Osteoblast (primary cell): Measurements from ENCODE around the gene UBL7. TPM values are rescaled to one million over a fixed set of nuclear protein-coding genes. Genes with fewer than 3 reads are reported as not detected.
"Not testable (repeated sequence)": the region's sequence is repeated elsewhere in the genome, so short reads cannot be mapped to it uniquely, and the experiment has no call there.

Experiments used
- DNase-seq: peaks from one replicate; pipeline ENCODE4 v3.0.0; 2011; ENCODE audit warnings: low spot score, mixed read lengths; ENCODE audit not compliant: insufficient read length; ENCODE audit errors: missing footprints
- H2AFZ ChIP-seq: 2 replicates; pipeline ENCODE4 v1.6.0; 2011; ENCODE audit warnings: mild to moderate bottlenecking, low read length
- H3K27ac ChIP-seq: 2 replicates; pipeline ENCODE4 v1.5.1; 2011; ENCODE audit warnings: mild to moderate bottlenecking, low read depth, low read length, moderate library complexity
- H3K27me3 ChIP-seq: 2 replicates; pipeline ENCODE4 v1.6.0; 2012; ENCODE audit warnings: mild to moderate bottlenecking, control low read depth, inconsistent platforms, low read length, moderate library complexity; ENCODE audit not compliant: insufficient read depth
- H3K36me3 ChIP-seq: 2 replicates; pipeline ENCODE4 v1.5.1; 2011; ENCODE audit warnings: mild to moderate bottlenecking, low read length, control low read depth, moderate library complexity; ENCODE audit not compliant: insufficient read depth
- H3K4me1 ChIP-seq: 2 replicates; pipeline ENCODE4 v1.5.1; 2011; ENCODE audit warnings: mild to moderate bottlenecking, low read length, control low read depth, moderate library complexity; ENCODE audit not compliant: insufficient read depth
- H3K4me2 ChIP-seq: 2 replicates; pipeline ENCODE4 v1.6.0; 2011; ENCODE audit warnings: mild to moderate bottlenecking, low read length; ENCODE audit not compliant: insufficient read depth
- H3K4me3 ChIP-seq: fragments of 200-600 bp; sonication (generic); 3 replicates; pipeline ENCODE4 v1.5.1; 2012; ENCODE audit warnings: mild to moderate bottlenecking, low read length, inconsistent platforms; ENCODE audit not compliant: insufficient read depth
- H3K79me2 ChIP-seq: 2 replicates; pipeline ENCODE4 v1.6.0; 2012; ENCODE audit warnings: mild to moderate bottlenecking, low read length, control low read depth, inconsistent platforms; ENCODE audit not compliant: insufficient read depth
- H3K9me3 ChIP-seq: 2 replicates; pipeline ENCODE4 v1.5.1; 2011; ENCODE audit warnings: low read depth, low read length, control low read depth
- H4K20me1 ChIP-seq: 2 replicates; pipeline ENCODE4 v1.6.0; 2012; ENCODE audit warnings: mild to moderate bottlenecking, low read length, control low read depth; ENCODE audit not compliant: insufficient read depth
- CTCF ChIP-seq: IDR thresholded peaks from 2 replicates; pipeline ENCODE4 v1.5.1; 2011; ENCODE audit warnings: mild to moderate bottlenecking, low read depth, low read length, moderate library complexity; ENCODE audit errors: extremely low read depth
- total RNA-seq: library from RNA; depleted of rRNA; stranded (reverse); fragments of >200 nt; gene quantifications from 2 replicates; pipeline ENCODE4 v1.2.3, GENCODE V29; 2012

Gene UBL7
- total RNA-seq, 1 donor: 39.8 TPM

- Histone ChIP-seq H3K27me3 (no peaks in the 10 kb centered on the region), H3K4me2 (no peak overlapping the region), H3K36me3 (peaks cover 7% of the 10 kb centered on the region), H2AFZ (no peak overlapping the region), H3K27ac (no peak overlapping the region), H3K4me1 (peaks cover 20% of the 10 kb centered on the region), H3K79me2 (peaks cover 16% of the 10 kb centered on the region), H3K9me3 (no peaks in the 10 kb centered on the region), H4K20me1 (no peaks in the 10 kb centered on the region), H3K4me3 (no peak overlapping the region)
- TF ChIP-seq CTCF: no peak
- DNase-seq: peak; percentile 88
Observed at GRCh38 chr15:74458473-74458872, 2.5 kb downstream of the UBL7 start.

GRCh38 chr15:74457036-74457435 lies 3.9 kb downstream of the UBL7 start:
- not testable (repeated sequence) for H3K27me3 ChIP-seq, H2AFZ ChIP-seq, H4K20me1 ChIP-seq, H3K4me3 ChIP-seq, H3K27ac ChIP-seq, H3K4me2 ChIP-seq, DNase-seq, H3K9me3 ChIP-seq
- peaks cover 20% of the 10 kb centered on the region for H3K4me1 ChIP-seq
- H3K79me2 ChIP-seq: peaks cover 12% of the 10 kb centered on the region
- H3K36me3 ChIP-seq: peaks cover 11% of the 10 kb centered on the region

DNA sequence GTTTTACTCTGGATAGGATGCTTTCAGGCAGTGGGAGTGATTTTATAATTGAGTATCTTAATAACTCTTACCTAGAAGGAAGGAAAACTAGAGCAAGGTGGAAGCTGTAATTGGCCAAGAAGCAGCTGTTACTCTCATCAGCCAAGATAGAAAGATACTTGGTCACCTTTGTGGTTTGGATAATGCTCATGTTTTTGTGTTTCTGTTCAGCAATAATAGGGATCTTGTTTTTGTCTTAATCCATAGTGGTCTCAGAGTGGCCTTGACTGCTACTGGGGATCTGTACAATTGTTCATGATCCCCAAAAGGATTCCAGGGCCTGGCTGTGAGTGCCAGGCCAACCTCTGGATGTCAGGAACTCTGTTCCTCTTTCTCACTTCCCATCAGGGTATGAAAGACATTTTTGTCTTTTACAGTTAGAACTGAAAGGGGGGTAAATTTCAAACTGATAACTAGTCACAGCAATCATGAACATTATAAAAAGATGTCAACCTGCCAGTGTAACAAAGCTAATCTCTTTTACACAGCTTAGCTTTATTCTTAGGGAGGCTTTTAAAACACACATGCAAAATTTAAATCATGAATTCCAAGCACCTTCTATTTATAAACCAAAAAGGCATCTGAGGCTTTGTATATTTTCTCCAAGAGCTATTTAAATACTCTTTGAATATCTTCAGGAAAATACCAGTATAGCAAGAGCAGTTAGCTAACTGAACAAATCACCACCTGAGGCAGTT lies 6.0 kb downstream of the UBL7 start:
- no peaks in the 10 kb centered on the region for H3K27me3 ChIP-seq
- no peak overlapping the region for H3K27ac ChIP-seq
- H3K4me1 ChIP-seq: peaks cover 12% of the 10 kb centered on the region
- H3K9me3 ChIP-seq: no peaks in the 10 kb centered on the region
- no peak for TF ChIP-seq CTCF
- H3K79me2 ChIP-seq: peaks cover 3% of the 10 kb centered on the region
- H4K20me1 ChIP-seq: no peaks in the 10 kb centered on the region
- H3K4me2 ChIP-seq: no peak overlapping the region
- H2AFZ ChIP-seq: no peak overlapping the region
- no peak overlapping the region for H3K4me3 ChIP-seq
- DNase-seq: no peak
- peaks cover 30% of the 10 kb centered on the region for H3K36me3 ChIP-seq

DNA sequence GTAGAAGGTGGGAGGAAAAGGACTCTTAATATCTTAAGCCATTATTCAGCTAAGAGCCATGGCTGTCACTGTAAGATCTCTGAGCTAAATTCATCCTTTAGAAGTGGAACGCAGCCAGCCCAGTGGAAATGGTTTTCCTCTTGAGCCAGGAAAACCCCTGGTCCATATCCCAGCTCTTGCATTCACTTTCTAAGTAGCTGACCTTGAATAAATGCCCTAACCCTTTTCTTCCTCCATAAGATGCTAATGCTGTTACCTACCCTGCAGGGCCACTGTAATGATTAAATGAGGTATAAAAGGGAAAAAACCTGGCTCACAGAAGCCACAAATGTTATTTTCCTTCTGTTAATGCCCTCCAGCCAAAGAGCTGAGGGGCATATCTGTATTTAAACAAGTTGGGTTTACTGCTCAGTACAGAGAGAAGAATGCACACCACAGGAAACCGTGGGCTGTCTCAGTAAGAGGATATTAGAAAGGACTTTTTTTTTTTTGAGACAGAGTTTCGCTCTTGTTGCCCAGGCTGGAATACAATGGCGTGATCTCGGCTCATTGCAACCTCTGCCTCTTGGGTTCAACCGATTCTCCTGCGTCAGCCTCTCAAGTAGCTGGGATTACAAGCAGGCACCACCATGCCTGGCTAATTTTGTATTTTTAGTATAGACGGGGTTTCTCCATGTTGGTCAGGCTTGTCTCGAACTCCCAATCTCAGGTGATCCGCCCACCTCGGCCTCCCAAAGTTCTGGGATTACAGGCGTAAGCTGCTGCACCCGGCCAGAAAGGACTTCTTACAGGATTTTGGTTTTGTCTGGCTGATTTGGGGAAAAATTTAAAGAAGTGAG lies 6.8 kb downstream of the UBL7 start:
- no peak for DNase-seq
- no peaks in the 10 kb centered on the region for H3K79me2 ChIP-seq
- no peaks in the 10 kb centered on the region for H3K9me3 ChIP-seq
- TF ChIP-seq CTCF: no peak
- H4K20me1 ChIP-seq: no peaks in the 10 kb centered on the region
- no peak overlapping the region for H3K27ac ChIP-seq
- no peak overlapping the region for H2AFZ ChIP-seq
- no peak overlapping the region for H3K4me3 ChIP-seq
- H3K36me3 ChIP-seq: peaks cover 38% of the 10 kb centered on the region
- H3K4me1 ChIP-seq: peaks cover 12% of the 10 kb centered on the region
- H3K4me2 ChIP-seq: peak overlapping the region; percentile 16
- no peaks in the 10 kb centered on the region for H3K27me3 ChIP-seq
